OCI-LY7 (cell line): ENCODE results near the gene AP2A1. TPM values are rescaled to one million over a fixed set of nuclear protein-coding genes. Genes with fewer than 3 reads are reported as not detected.
A peak's percentile ranks its signal among the peaks of the same experiment; 100 is the strongest.

ENCODE experiments used
- BruUV-seq: library from RNA; stranded (reverse); fragments of 400-500 nt; replicated peaks from 2 replicates; lab custom pipeline; 2021; lab: Mats Ljungman, UMichigan
- CTCF ChIA-PET: fragments of 300-600 bp; sonication (Branson Sonifier 250); formaldehyde crosslinking; loops from one replicate; lab custom pipeline; 2022; ENCODE audit warnings: antibody characterized with exemption; ENCODE audit not compliant: unreplicated experiment; lab: Charles Lee
- POLR2A ChIA-PET: fragments of 300-600 bp; sonication (Branson Sonifier 250); formaldehyde crosslinking; loops from one replicate; lab custom pipeline; 2022; ENCODE audit warnings: antibody characterized with exemption; lab: Charles Lee
- DNase-seq: peaks from one replicate; pipeline ENCODE4 v3.0.0-alpha.2; 2015; ENCODE audit warnings: low spot score
- H2AFZ ChIP-seq: fragments of 200-600 bp; sonication (generic), shearing (Covaris generic); 2 replicates; pipeline ENCODE4 v1.6.1; 2014; ENCODE audit warnings: mild to moderate bottlenecking, antibody characterized with exemption, low read length, moderate library complexity
- H3K27ac ChIP-seq: fragments of 200-600 bp; sonication (generic); 2 replicates; pipeline ENCODE4 v1.5.1; 2014; ENCODE audit warnings: mixed run types, low read depth, mild to moderate bottlenecking, moderate library complexity, low read length, inconsistent platforms; ENCODE audit not compliant: poor library complexity, severe bottlenecking
- H3K36me3 ChIP-seq: fragments of 200-600 bp; sonication (generic); 2 replicates; pipeline ENCODE4 v1.6.1; 2014; ENCODE audit warnings: mild to moderate bottlenecking, antibody characterized with exemption, low read length, moderate library complexity, mixed read lengths; ENCODE audit not compliant: insufficient read depth
- H3K4me1 ChIP-seq: fragments of 200-600 bp; sonication (generic); 2 replicates; pipeline ENCODE4 v1.5.1; 2014; ENCODE audit warnings: mild to moderate bottlenecking, low read length; ENCODE audit not compliant: insufficient read depth, poor library complexity, severe bottlenecking
- H3K4me2 ChIP-seq: fragments of 200-600 bp; sonication (generic); 2 replicates; pipeline ENCODE4 v1.6.1; 2014; ENCODE audit warnings: mild to moderate bottlenecking, low read length
- H3K4me3 ChIP-seq: fragments of 200-600 bp; sonication (generic); 2 replicates; pipeline ENCODE4 v1.5.1; 2014; ENCODE audit warnings: mild to moderate bottlenecking, low read depth, low read length; ENCODE audit not compliant: poor library complexity, severe bottlenecking
- H3K79me2 ChIP-seq: fragments of 200-600 bp; sonication (generic); 2 replicates; pipeline ENCODE4 v1.6.1; 2016; ENCODE audit warnings: low read depth, mild to moderate bottlenecking, low read length, moderate library complexity, mixed read lengths; ENCODE audit not compliant: insufficient read depth
- H3K9me2 ChIP-seq: fragments of 200-600 bp; sonication (generic); 2 replicates; pipeline ENCODE4 v1.6.1; 2016; ENCODE audit warnings: mild to moderate bottlenecking, low read length, mixed read lengths; ENCODE audit not compliant: insufficient read depth
- H3K9me3 ChIP-seq: fragments of 200-600 bp; sonication (generic); 2 replicates; pipeline ENCODE4 v1.6.1; 2014; ENCODE audit warnings: mild to moderate bottlenecking, mixed run types, low read length, mixed read lengths
- H4K20me1 ChIP-seq: fragments of 200-600 bp; sonication (generic); 2 replicates; pipeline ENCODE4 v1.6.1; 2014; ENCODE audit warnings: mild to moderate bottlenecking, antibody characterized with exemption, low read length, moderate library complexity, mixed read lengths; ENCODE audit not compliant: insufficient read depth
- EZH2phosphoT487 ChIP-seq: fragments of 200-600 bp; sonication (generic); IDR thresholded peaks from 2 replicates; pipeline ENCODE4 v1.6.1; 2018; ENCODE audit warnings: low read depth, borderline replicate concordance, mild to moderate bottlenecking, mixed run types, antibody characterized with exemption, low read length, moderate library complexity, mixed read lengths
- intact Hi-C: fragments of 100-400 bp; cut with micrococcal nuclease; formaldehyde crosslinking; loops from one replicate; pipeline ENCODE4 v1.10.0; 2022; ENCODE audit not compliant: unreplicated experiment
- total RNA-seq, 2 experiments: library from RNA; depleted of rRNA in 1 of 2; stranded (reverse); fragments of >200 nt in 1 of 2; shearing (Covaris generic) in 1 of 2; gene quantifications; 2 replicates each; pipeline ENCODE4 v1.2.3, GENCODE V29; 2014 to 2022
- TF ChIP-seq, protein P1 (sequence below): fragments of 200-600 bp; sonication (generic); conservative IDR thresholded peaks from 2 replicates; pipeline ENCODE4 v1.5.1; 2014; ENCODE audit warnings: mild to moderate bottlenecking, antibody characterized with exemption, low read length, moderate library complexity, mixed read lengths

Gene AP2A1
- total RNA-seq, 2 experiments from 2014 or later: 46.9 to 47.4 TPM

DNA sequence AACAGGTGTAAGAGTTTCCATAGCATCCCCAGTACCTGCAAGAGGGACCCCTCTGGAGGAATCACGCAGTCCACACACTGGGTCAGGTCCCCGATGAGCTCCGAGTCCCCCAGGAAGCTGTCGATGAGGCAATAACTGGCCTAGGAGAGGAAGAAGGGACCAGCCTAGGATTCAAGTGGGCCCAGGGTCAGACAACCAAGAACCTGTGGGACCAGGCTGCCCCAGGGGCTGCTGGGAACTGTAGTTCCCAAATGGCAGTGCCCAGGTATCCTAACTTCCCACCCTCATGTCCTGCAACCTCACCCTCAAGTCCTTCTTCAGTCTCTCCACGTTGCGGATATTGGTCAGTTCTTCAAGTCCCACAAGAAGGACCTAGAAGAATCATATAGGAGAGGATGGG, 44.5 kb downstream of the AP2A1 start:
- H3K4me1 ChIP-seq: peaks cover 40% of the 10 kb centered on the region
- H3K36me3 ChIP-seq: peaks cover 14% of the 10 kb centered on the region; the same call in 1 of the 2 replicates
- no TSS peak for BruUV-seq
- CTCF ChIA-PET: no interaction called here
- TF ChIP-seq EZH2phosphoT487: no peak
- TF ChIP-seq, protein P1, sequence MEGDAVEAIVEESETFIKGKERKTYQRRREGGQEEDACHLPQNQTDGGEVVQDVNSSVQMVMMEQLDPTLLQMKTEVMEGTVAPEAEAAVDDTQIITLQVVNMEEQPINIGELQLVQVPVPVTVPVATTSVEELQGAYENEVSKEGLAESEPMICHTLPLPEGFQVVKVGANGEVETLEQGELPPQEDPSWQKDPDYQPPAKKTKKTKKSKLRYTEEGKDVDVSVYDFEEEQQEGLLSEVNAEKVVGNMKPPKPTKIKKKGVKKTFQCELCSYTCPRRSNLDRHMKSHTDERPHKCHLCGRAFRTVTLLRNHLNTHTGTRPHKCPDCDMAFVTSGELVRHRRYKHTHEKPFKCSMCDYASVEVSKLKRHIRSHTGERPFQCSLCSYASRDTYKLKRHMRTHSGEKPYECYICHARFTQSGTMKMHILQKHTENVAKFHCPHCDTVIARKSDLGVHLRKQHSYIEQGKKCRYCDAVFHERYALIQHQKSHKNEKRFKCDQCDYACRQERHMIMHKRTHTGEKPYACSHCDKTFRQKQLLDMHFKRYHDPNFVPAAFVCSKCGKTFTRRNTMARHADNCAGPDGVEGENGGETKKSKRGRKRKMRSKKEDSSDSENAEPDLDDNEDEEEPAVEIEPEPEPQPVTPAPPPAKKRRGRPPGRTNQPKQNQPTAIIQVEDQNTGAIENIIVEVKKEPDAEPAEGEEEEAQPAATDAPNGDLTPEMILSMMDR: no peak
- no peaks in the 10 kb centered on the region for H3K9me3 ChIP-seq
- no peak overlapping the region for H3K27ac ChIP-seq
- H4K20me1 ChIP-seq: no peaks in the 10 kb centered on the region
- intact Hi-C loops: no loop called here
- H3K79me2 ChIP-seq: no peaks in the 10 kb centered on the region
- no peaks in the 10 kb centered on the region for H3K9me2 ChIP-seq
- POLR2A ChIA-PET: no interaction called here
- no peak overlapping the region for H2AFZ ChIP-seq
- no peak overlapping the region for H3K4me2 ChIP-seq
- H3K4me3 ChIP-seq: no peak overlapping the region
- no peak for DNase-seq

DNA sequence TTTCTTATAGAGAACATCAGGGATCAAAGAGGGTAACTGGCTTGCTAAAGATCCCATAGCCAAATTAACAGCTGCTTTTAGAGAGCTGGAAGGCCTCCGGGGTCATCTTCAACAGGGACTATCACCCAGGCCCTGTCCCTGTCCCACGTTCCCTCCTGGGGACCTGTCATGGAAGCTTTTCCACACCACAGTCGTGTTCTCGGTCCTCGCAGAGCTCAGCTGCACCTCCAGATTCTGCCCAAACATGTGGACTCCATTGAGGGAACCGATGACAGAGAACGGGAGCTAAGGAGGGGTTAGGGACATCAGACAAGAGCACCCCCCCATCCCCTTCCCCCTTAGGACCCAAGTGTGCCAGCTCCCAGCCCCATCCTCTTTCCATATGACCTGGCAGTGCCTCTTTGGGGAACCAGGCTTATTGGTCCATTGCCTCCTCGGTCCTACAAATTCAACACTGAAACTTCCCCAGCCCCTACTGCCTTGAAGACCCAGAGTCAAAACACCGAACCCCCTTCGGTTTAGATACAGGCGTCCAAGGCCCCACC, 45.7 kb downstream of the AP2A1 start:
- no peak for TF ChIP-seq EZH2phosphoT487
- TF ChIP-seq, protein P1: no peak
- ChIA-PET CTCF (interaction anchor here (0.6 kb wide), 1 partner anchor 50 kb away, joined by 5 read pairs; no protein-coding TSS in a partner anchor), POLR2A (interaction anchor here (0.5 to 1.5 kb wide), 3 partner anchors 14 to 38 kb away, joined by 3 read pairs; no protein-coding TSS in a partner anchor)
- Histone ChIP-seq H3K79me2 (no peaks in the 10 kb centered on the region), H3K27ac (peak overlapping the region; percentile 61), H3K4me1 (peaks cover 49% of the 10 kb centered on the region), H3K9me3 (no peaks in the 10 kb centered on the region), H3K36me3 (peaks cover 5% of the 10 kb centered on the region; the same call in 1 of the 2 replicates), H2AFZ (peak overlapping the region; percentile 76), H3K4me2 (peak overlapping the region; percentile 85), H4K20me1 (no peaks in the 10 kb centered on the region), H3K4me3 (peak overlapping the region; percentile 69), H3K9me2 (no peaks in the 10 kb centered on the region)
- TSS peak; percentile 91 for BruUV-seq
- peak; percentile 10 for DNase-seq
- intact Hi-C loops: loop anchor here (2.0 kb wide), 2 partner anchors 54 to 64 kb away; partner anchors contain the start of genes AKT1S1, PNKP and TBC1D17
